Nephron progenitor cell (in vitro differentiated cells): Measurements from ENCODE around the gene WWOX.

Source experiments
- DNase-seq: peaks from one replicate; pipeline ENCODE4 v3.0.0; 2021
- H3K27ac Mint-ChIP-seq: 2 replicates; pipeline ENCODE4 v1.8.0; 2021; ENCODE audit warnings: mild to moderate bottlenecking, moderate library complexity, mixed read lengths
- H3K27me3 Mint-ChIP-seq: 2 replicates; pipeline ENCODE4 v1.8.0; 2021; ENCODE audit warnings: mild to moderate bottlenecking, low read depth, mixed read lengths; ENCODE audit not compliant: poor library complexity
- H3K36me3 Mint-ChIP-seq: 2 replicates; pipeline ENCODE4 v1.8.0; 2021; ENCODE audit warnings: low read depth, mixed read lengths
- H3K4me1 Mint-ChIP-seq: 2 replicates; pipeline ENCODE4 v1.8.0; 2021; ENCODE audit warnings: mixed read lengths
- H3K4me3 Mint-ChIP-seq: 2 replicates; pipeline ENCODE4 v1.8.0; 2021; ENCODE audit warnings: mild to moderate bottlenecking, moderate library complexity, mixed read lengths
- H3K9me3 Mint-ChIP-seq: 2 replicates; pipeline ENCODE4 v1.8.0; 2021; ENCODE audit warnings: mild to moderate bottlenecking, moderate library complexity, mixed read lengths
- TF ChIP-seq, protein P1 (sequence below): fragments of 200-600 bp; sonication (generic); IDR thresholded peaks from 2 replicates; pipeline ENCODE4 v1.5.0; 2021; ENCODE audit warnings: antibody characterized with exemption

WWOX gene

DNA sequence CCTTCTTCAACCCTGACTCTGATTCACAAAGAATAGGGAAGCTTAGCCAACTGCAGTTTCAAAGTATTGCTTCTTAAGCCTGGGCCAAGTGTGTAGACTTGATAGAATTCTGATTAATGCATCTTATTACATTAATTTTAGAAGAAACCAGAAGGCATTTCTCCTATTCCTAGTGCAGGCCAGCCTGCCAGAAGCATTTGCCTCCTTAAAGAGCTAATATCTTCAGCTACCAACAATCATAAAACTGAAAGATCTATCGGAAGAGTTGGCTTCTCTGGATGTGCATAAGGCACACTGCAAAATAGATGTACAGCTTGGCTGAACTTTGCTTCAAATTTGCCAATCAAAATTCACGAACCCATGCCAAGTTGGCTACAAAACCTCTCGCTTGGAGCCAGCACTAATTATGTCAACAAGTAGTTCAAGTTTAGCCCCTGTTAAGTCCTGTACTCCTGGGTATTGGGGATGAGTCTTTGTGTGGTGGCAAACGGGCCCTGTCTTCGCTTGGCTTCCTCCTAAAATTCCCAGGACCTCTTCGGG, 717.8 kb downstream of the WWOX start:
- TF ChIP-seq, protein P1, sequence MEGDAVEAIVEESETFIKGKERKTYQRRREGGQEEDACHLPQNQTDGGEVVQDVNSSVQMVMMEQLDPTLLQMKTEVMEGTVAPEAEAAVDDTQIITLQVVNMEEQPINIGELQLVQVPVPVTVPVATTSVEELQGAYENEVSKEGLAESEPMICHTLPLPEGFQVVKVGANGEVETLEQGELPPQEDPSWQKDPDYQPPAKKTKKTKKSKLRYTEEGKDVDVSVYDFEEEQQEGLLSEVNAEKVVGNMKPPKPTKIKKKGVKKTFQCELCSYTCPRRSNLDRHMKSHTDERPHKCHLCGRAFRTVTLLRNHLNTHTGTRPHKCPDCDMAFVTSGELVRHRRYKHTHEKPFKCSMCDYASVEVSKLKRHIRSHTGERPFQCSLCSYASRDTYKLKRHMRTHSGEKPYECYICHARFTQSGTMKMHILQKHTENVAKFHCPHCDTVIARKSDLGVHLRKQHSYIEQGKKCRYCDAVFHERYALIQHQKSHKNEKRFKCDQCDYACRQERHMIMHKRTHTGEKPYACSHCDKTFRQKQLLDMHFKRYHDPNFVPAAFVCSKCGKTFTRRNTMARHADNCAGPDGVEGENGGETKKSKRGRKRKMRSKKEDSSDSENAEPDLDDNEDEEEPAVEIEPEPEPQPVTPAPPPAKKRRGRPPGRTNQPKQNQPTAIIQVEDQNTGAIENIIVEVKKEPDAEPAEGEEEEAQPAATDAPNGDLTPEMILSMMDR: no peak
- no peak overlapping the region for H3K4me3 Mint-ChIP-seq

DNA sequence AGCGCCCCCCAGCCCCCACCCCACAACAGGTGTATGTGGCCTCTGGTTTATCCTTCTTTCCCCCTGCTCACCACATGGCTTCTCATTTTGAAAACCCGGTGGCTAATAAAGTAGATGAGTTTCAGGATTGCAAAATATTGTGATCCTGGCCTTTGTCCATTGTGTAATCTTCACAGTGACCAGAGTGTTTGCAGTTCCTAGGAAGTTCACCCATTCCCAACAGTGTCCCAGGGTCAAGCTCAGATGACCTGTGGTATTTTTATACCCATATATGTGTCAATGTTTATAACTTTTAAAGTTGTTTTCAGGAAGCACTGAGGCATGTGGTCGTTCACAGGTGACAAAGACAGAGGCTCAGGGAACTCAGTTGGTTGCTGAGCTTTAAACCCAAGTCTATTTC, 721.9 kb downstream of the WWOX start:
- H3K9me3 Mint-ChIP-seq: peaks cover 11% of the 10 kb centered on the region
- H3K36me3 Mint-ChIP-seq: peaks cover 10% of the 10 kb centered on the region
- H3K4me3 Mint-ChIP-seq: no peak overlapping the region
- peaks cover 23% of the 10 kb centered on the region for H3K4me1 Mint-ChIP-seq
- H3K27ac Mint-ChIP-seq: no peak overlapping the region
- DNase-seq: no peak
- TF ChIP-seq, protein P1: no peak
- H3K27me3 Mint-ChIP-seq: no peaks in the 10 kb centered on the region

More for the DNA sequence above, 717.8 kb downstream of the WWOX start:
- Mint-ChIP-seq H3K27ac (no peak overlapping the region), H3K27me3 (no peaks in the 10 kb centered on the region), H3K9me3 (no peaks in the 10 kb centered on the region), H3K4me1 (peaks cover 34% of the 10 kb centered on the region), H3K36me3 (no peaks in the 10 kb centered on the region)
- no peak for DNase-seq

DNA sequence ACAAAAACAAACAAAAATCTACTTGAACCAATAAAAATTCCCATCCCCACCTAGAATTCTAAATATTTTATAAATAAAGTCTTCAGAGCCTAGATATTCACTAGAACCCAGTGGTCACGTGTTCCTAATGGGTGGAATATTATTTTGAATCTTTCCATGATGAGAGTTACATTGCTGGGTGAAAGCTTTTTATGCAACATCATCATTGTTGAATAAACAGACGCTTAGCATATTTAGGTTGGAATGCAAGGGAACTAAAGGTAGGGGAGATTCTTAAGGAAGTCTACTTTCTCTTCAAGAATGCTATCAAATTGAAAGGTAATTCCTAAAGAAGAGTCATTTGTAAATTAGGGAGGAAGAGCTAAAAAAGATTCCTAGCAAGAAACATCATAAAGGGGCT, 723.1 kb downstream of the WWOX start:
- Mint-ChIP-seq H3K27ac (no peak overlapping the region), H3K4me1 (peaks cover 19% of the 10 kb centered on the region), H3K9me3 (peaks cover 11% of the 10 kb centered on the region), H3K36me3 (peaks cover 10% of the 10 kb centered on the region), H3K27me3 (no peaks in the 10 kb centered on the region), H3K4me3 (no peak overlapping the region)
- no peak for DNase-seq
- TF ChIP-seq, protein P1: no peak

DNA sequence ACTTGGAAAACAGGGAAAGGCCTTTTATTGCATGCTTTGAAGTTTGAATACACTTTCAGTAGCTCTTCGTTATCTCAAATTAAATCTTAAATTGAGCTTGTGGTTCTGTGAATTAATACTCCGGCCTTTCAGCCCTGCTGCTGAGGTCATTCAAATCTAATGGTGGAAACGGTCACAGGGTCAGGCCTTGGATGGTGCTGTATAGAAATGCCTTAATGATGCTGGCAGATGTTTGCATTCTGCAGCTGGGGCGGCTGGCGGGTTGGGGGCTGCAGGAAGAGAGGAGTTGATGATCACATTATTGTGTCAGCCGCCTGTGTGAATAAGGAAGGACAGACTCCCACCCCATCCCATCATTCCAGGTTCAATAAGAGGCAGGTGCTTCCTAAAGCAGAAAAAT, 723.6 kb downstream of the WWOX start:
- Mint-ChIP-seq H3K27me3 (no peaks in the 10 kb centered on the region), H3K36me3 (peaks cover 10% of the 10 kb centered on the region)

DNA sequence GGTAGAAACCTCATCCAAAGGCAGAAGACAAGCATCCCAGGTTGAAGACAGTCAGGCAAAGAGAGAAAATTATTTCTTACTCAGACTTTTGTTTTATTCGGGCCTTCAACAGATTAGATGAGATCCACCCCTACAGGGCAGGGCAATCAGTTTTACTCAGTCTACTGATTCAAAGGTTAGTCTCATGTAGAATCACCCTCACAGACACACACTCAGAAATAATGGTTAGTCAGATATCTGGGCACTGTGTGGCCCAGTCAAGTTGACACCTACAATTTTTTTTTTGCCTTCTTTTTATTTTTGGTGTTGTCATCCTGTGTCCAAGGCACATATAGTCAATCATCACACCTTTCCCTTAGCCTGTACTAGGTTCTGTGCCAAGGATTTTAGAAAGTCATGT, 729.8 kb downstream of the WWOX start:
- H3K36me3 Mint-ChIP-seq: peaks cover 8% of the 10 kb centered on the region
- DNase-seq: no peak
- H3K4me3 Mint-ChIP-seq: no peak overlapping the region
- peaks cover 6% of the 10 kb centered on the region for H3K27me3 Mint-ChIP-seq
- H3K27ac Mint-ChIP-seq: no peak overlapping the region
- TF ChIP-seq, protein P1: no peak
- H3K9me3 Mint-ChIP-seq: peaks cover 12% of the 10 kb centered on the region
- peaks cover 32% of the 10 kb centered on the region for H3K4me1 Mint-ChIP-seq

More for the DNA sequence above, 723.6 kb downstream of the WWOX start:
- peaks cover 11% of the 10 kb centered on the region for H3K9me3 Mint-ChIP-seq
- H3K27ac Mint-ChIP-seq: no peak overlapping the region
- H3K4me3 Mint-ChIP-seq: no peak overlapping the region
- DNase-seq: no peak
- TF ChIP-seq, protein P1: no peak
- peaks cover 19% of the 10 kb centered on the region for H3K4me1 Mint-ChIP-seq

DNA sequence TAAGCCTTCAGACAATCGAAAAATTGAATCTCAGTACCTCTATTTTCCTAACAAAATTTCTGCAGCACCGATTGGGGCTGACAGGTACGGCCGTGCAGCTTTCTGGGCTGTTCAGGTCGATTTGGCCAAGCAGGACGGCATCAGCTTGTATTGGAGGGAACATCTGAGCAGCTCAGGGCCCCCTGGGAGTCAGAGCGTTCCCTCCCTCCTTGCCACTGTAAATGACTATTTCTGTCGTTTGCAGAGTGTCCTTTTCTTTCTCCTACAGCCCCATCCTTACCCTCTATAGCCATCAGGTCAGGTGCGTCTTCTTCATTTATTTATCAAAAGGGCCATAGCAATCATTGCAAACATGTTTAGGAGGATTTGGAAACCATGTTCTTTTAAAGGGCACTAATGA, 731.1 kb downstream of the WWOX start:
- peaks cover 24% of the 10 kb centered on the region for H3K4me1 Mint-ChIP-seq
- no peak for DNase-seq
- no peaks in the 10 kb centered on the region for H3K36me3 Mint-ChIP-seq
- peak overlapping the region; percentile 59 for H3K27ac Mint-ChIP-seq
- H3K27me3 Mint-ChIP-seq: peaks cover 6% of the 10 kb centered on the region
- TF ChIP-seq, protein P1: no peak
- peaks cover 3% of the 10 kb centered on the region for H3K9me3 Mint-ChIP-seq
- H3K4me3 Mint-ChIP-seq: no peak overlapping the region
